ENCODE measurements around the gene L1TD1. TPM values are rescaled to one million over a fixed set of nuclear protein-coding genes. Genes with fewer than 3 reads are reported as not detected.

L1TD1 gene
- total RNA-seq, 1 donor, result under 0.01 TPM

- no peak for TF ChIP-seq CTCF (IDR thresholded peaks at IDR 0.05; ENCODE audit: insufficient read depth, low read depth, low read length)
- H3K4me3 ChIP-seq (ENCODE audit: low read depth, low read length), result no peak overlapping the region
- no peak for DNase-seq (ENCODE audit: low read depth)
Measured at GRCh38 chr1:62245201-62245600, 50.6 kb downstream of the L1TD1 start.

DNA sequence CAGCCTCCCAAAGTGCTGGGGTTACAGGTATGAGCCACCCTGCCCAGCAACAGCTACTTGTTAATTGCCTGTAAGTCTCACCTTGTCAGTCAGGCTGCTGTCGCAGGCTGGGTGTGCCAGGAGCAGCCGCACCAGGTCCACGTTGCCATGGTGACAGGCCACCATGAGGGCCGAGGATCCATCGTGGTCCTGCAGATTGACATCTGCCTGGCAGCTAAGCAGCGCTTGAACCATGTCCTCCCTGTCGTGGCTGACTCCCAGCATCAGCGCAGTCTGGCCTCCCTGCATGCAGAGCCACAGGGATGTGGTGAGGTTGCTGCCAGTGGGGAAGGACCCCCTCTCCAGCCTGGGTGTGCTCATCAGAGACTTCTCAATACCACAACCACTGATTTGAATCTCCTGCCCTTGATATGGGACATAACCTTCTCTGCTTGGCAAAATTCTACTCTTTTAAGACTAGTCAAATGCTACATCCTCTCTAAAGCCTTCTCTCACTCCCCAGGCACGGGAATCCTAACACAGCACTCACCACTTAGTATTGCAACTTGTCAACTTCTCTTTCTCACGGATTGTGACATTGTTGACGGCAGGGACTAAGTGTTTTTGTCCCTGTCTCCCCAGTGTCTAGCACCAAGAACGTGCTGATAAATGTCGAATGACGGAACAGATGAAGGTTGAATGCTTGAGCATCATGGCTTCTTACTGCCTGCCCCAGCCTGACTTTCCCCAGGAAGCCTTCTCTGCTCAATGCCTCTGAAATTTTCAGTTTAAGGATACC is 52.9 kb downstream of the L1TD1 start:
- no peak overlapping the region for H3K4me3 ChIP-seq (ENCODE audit: low read depth, low read length)
- DNase-seq (ENCODE audit: low read depth), result no peak
- no peak for TF ChIP-seq CTCF (IDR thresholded peaks at IDR 0.05; ENCODE audit: insufficient read depth, low read depth, low read length)

DNA sequence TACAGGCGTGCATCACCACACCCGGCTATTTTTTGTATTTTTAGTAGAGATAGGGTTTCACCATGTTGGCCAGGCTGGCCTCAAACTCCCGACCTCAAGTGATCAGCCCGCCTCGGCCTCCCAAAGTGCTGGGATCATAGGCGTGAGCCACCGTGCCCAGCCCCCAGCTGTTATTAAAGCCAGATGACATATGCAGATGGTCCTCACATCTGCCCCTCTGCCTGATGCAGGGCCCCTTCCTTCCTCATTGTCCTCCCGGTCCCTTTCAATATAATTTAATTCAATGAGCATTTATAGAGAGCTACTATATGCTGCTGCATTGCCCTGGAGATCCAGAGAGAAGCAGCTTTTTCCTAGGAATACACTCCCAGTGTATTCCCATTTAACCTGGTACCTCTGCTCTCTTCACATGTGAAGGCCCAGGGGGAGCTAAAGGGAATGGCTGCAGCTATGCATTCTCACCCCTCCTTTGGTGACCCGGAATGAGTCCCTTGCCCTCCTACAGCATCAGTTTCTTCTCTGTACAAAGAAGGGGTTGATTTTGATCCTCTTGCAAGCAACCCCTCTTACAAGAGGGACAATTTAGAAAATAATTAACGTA is 55.6 kb downstream of the L1TD1 start:
- no peak for TF ChIP-seq CTCF (IDR thresholded peaks at IDR 0.05; ENCODE audit: insufficient read depth, low read depth, low read length)
- DNase-seq (ENCODE audit: low read depth), result no peak
- no peak overlapping the region for H3K4me3 ChIP-seq (ENCODE audit: low read depth, low read length)

DNA sequence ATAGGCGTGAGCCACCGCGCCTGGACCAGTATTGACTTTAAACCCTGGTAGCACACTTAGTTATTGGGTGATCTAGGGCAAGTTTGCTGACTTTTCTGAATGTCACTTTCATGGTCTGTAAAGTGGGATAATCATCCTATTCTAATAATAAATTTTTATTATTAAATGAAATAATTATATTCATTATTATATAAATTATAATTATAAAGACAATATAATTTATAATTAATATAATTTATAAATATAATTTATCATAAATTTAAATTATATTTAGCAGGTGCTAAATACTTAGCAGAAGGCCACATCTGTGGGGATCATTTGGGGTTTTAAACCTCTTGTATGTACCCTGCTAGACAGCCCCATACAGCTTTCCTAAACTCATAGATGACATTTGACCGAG is 64.9 kb downstream of the L1TD1 start:
- no peak overlapping the region for H3K4me3 ChIP-seq (ENCODE audit: low read depth, low read length)
- DNase-seq (ENCODE audit: low read depth), result no peak
- no peak for TF ChIP-seq CTCF (IDR thresholded peaks at IDR 0.05; ENCODE audit: insufficient read depth, low read depth, low read length)

- TF ChIP-seq CTCF (IDR thresholded peaks at IDR 0.05; ENCODE audit: insufficient read depth, low read depth, low read length), result no peak
- H3K4me3 ChIP-seq (ENCODE audit: low read depth, low read length), result no peak overlapping the region
- DNase-seq (ENCODE audit: low read depth), result no peak
Measured at GRCh38 chr1:62260688-62261087, 66.0 kb downstream of the L1TD1 start.

Other genes with a start within 250 kb of the L1TD1 start
- gene KANK4, start 124.6 kb downstream of the L1TD1 start, total RNA-seq, result not detected in 2 replicates
- gene USP1, start 242.2 kb downstream of the L1TD1 start, total RNA-seq, result 24.2 and 28.5 TPM in 2 replicates

All from fibroblast of villous mesenchyme (primary cell).